Neutrophil (primary cell): ENCODE data around the gene CNNM3.

Experiments used
- H3K27ac ChIP-seq: fragments of 200-600 bp; sonication (generic); 2 replicates; pipeline ENCODE4 v1.5.1; 2016; ENCODE audit warnings: mild to moderate bottlenecking, moderate library complexity
- H3K27me3 ChIP-seq: fragments of 200-600 bp; sonication (generic); 2 replicates; pipeline ENCODE4 v1.6.0; 2016; ENCODE audit warnings: mild to moderate bottlenecking
- H3K36me3 ChIP-seq: fragments of 200-600 bp; sonication (generic); 2 replicates; pipeline ENCODE4 v1.5.1; 2017
- H3K4me1 ChIP-seq, 2 experiments: fragments of 200-600 bp in 1 of 2; sonication (generic) in 1 of 2; 1 replicate in 1 of 2; 2 replicates in 1 of 2; pipeline versions ENCODE4 v1.5.1 to v1.6.1; 2013 to 2016; ENCODE audit warnings: low read depth in 1 of 2, low read length in 1 of 2, mild to moderate bottlenecking in 1 of 2, moderate library complexity in 1 of 2; ENCODE audit not compliant: control insufficient read depth in 1 of 2, insufficient read depth in 1 of 2
- H3K4me3 ChIP-seq, 2 experiments: fragments of 200-600 bp in 1 of 2; sonication (generic) in 1 of 2; 1 replicate in 1 of 2; 2 replicates in 1 of 2; pipeline ENCODE4 v1.5.1; 2013 to 2016; ENCODE audit warnings: low read depth in 1 of 2, low read length in 1 of 2, mild to moderate bottlenecking in 1 of 2, moderate library complexity in 1 of 2
- H3K9me3 ChIP-seq: fragments of 200-600 bp; sonication (generic); 2 replicates; pipeline ENCODE4 v1.5.1; 2016
- CTCF ChIP-seq: fragments of 200-600 bp; sonication (generic); IDR thresholded peaks from 2 replicates; pipeline ENCODE4 v1.5.1; 2016; ENCODE audit warnings: antibody characterized with exemption

The CNNM3 gene

GRCh38 chr2:96883306-96883705 lies 67.2 kb downstream of the CNNM3 start:
- H3K9me3 ChIP-seq: no peaks in the 10 kb centered on the region
- H3K4me3 ChIP-seq: no peak overlapping the region
- H3K27ac ChIP-seq: no peak overlapping the region
- no peak for TF ChIP-seq CTCF
- peaks cover 27% of the 10 kb centered on the region for H3K27me3 ChIP-seq
- H3K4me1 ChIP-seq: peaks cover 0 to 4% of the 10 kb centered on the region in 2 experiments
- H3K36me3 ChIP-seq: no peaks in the 10 kb centered on the region
